GM18951 (cell line): ENCODE results near the gene CUL1.

ENCODE experiments used
- POLR2A ChIP-seq: IDR thresholded peaks from 4 replicates; pipeline ENCODE4 v1.6.1; 2011; ENCODE audit warnings: mild to moderate bottlenecking; ENCODE audit not compliant: insufficient read length, insufficient read depth; ENCODE audit errors: extremely low read depth
- in situ Hi-C: fragments of 300-500 bp; cut with MboI; formaldehyde crosslinking; loops from one replicate; pipeline ENCODE4 v1.12.0; 2022; ENCODE audit warnings: low sequenced_read_pairs, mixed read lengths, inconsistent platforms; ENCODE audit not compliant: unreplicated experiment

Gene CUL1

DNA sequence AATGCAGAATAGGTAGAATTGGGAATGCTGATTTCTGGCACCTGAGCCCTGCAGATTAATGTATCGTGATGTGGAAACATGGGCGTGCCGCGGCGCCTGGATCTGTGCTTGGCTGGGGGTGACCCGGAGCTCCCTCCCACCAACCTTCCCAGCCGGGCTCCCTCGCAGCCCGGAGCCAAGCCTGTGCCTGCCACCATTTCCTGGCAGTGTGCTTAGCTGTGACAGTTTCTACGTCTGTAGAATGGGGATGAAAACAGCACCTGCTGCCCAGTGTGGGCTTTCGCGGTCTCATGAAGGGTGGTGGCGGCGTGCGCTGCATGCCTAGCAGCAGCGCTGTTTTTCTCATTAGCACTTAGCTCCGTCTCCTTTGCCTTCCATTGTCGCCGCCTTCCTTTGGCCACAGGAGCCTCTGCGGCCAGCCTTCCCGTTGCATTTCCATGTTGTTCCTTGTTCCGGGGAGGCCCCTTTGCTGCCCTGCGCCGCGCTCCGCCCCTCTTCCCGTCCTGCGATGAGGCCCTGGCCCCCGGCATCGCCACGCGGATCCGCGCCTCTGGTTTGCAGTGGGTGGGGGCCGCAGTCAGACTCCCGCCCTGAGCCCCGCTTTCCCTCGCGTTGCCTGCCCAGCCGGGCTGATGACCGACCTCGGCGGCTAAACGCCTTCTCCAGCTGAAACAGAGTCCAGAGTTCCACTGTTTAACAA, 84.2 kb downstream of the CUL1 start:
- in situ Hi-C loops: no loop called here
- no peak for TF ChIP-seq POLR2A

- in situ Hi-C loops: no loop called here
- TF ChIP-seq POLR2A: no peak
Observed at GRCh38 chr7:148783801-148784527, 85.3 kb downstream of the CUL1 start.

DNA sequence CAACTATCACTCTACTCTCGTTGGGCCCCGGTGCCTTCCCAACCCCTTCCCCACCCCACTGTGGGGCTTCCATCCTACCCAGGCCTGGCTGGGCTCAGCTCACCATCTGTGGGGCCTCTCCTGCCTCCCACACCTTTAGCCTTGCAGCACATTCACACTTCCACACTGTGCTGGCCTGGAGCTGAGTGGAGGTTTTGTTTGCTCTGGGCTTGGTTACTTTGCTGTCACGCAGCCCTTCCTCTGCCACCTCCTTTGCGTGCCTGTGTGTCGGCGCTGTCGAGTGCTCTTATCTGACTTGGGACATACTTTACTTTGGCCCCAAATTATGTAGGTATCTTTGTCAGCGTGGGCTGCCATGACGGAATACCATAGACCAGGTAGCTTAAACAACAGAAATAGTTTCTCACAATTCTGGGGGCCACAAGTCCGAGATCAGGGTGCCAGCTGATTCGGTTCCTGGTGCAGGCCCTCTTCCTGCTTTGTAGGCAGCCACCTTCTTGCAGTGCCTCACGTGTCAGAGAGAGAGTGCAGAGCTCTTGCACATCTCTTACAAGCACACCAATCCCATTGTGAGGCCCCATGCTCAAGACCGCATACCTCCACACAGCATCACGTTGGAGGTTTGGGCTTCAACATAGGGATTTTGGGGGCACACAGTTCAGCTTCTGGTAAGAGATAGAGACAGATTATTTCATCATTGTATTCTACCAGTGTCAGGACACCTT, 89.0 kb downstream of the CUL1 start:
- in situ Hi-C loops: no loop called here

DNA sequence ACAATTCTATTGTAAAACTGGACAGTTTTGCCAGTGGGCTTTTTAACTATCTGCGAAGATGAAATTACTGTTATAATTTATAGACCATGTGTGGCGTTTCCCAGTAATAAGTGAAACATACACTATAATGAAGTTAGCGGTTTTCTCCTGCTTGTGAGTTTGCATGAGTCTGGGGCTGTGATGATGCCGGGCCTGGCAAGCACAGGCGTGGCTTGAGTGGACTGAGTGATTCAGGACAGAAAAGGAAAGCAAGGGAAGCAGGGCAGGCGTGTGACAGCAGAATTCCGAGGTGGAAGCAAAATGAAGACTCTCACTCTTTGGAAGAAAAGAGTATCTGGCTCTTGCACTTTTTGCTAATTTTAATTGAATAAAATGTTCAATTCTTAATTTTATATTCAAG, 90.5 kb downstream of the CUL1 start:
- TF ChIP-seq POLR2A: no peak

More for the DNA sequence above, 89.0 kb downstream of the CUL1 start:
- TF ChIP-seq POLR2A: no peak

GRCh38 chr7:148790131-148790726, 91.5 kb downstream of the CUL1 start:
- in situ Hi-C loops: no loop called here
- TF ChIP-seq POLR2A: no peak

More for the DNA sequence above, 90.5 kb downstream of the CUL1 start:
- in situ Hi-C loops: no loop called here

DNA sequence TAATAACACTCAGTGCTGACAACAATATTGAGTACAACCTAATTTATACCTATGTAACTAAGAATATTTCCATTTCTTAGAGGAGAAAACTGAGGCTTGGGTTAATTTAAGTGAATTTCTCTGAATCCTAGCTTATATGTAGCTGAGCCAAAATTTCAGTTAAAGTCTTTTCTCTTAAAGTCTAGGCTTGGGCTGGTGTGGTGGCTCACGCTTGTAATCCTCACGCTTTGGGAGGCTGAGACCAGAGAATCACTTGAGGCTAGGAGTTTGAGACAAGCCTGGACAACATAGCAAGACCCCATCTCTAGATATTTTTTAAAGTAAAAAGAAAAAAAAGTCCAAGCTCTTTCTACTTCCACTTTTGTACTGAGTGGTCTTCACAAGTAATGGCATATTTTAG, 92.1 kb downstream of the CUL1 start:
- no peak for TF ChIP-seq POLR2A
- in situ Hi-C loops: no loop called here

- no peak for TF ChIP-seq POLR2A
- in situ Hi-C loops: no loop called here
Observed at GRCh38 chr7:148791546-148791945, 92.8 kb downstream of the CUL1 start.

- in situ Hi-C loops: no loop called here
- TF ChIP-seq POLR2A: no peak
Observed at GRCh38 chr7:148793590-148793989, 94.9 kb downstream of the CUL1 start.

DNA sequence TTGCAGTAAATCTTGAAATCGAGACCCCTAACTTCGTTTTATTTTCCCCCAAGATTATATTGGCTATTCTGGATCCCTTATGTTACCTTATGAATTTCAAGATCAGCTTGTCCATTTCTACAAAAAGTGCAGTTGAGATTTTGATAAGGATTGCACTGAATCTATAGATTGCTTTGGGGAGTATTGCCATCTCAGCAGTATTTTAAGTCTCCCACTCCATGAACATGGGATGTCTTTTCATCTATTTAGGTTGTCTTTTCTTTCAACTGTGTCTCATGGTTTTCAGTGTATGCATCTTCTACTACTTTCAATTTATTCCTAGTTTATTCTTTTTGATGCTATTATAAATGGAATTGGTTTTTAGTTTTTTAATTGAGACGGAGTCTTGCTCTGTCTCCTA, 95.8 kb downstream of the CUL1 start:
- TF ChIP-seq POLR2A: no peak
- in situ Hi-C loops: no loop called here

DNA sequence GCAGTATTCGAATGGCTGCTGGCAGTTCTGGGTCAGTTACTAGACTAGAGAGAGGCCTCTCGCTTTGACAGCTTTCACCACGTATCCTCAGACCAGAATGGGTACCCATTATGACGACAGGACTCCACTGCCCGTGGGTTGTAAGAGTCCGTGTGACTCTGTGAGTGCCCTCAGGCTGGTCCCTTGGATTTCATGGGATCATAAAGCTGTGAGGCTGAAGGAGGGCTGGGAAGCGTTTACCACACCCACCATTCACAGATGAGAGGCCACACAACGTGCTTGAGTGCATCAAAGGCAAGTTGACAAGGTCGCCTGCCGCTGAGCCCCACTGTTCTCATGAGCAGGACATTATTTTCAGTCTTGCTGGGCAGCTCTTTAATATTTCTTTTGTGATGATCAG, 98.1 kb downstream of the CUL1 start:
- no peak for TF ChIP-seq POLR2A
- in situ Hi-C loops: no loop called here

- TF ChIP-seq POLR2A: no peak
- in situ Hi-C loops: no loop called here
Observed at GRCh38 chr7:148799893-148800555, 101.3 kb downstream of the CUL1 start.

DNA sequence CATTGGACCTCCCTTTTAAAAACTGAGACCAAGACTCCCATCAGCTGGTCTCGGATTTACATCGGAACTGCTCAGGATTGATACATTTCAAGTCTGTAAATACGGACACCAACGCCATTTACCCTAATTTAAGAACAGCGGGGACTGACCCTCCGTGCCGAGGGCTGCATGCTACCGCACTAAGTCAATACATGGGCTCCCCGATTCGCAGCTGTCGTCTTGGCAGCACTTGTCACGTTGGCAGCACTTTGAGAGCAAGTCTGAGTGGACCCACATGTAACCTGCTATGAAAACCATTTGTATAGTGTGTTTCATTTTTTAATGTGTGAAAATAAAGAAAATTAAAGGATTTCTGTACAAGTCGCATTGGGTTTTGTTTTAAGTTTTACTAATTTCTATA, 102.0 kb downstream of the CUL1 start:
- TF ChIP-seq POLR2A: no peak
- in situ Hi-C loops: no loop called here

GRCh38 chr7:148802101-148802493, 103.4 kb downstream of the CUL1 start:
- no peak for TF ChIP-seq POLR2A
- in situ Hi-C loops: no loop called here
